ENCODE data around the gene GPRIN1.
"Not testable (repeated sequence)": the region's sequence is repeated elsewhere in the genome, so short reads cannot be mapped to it uniquely, and the experiment has no call there.

Gene GPRIN1

DNA sequence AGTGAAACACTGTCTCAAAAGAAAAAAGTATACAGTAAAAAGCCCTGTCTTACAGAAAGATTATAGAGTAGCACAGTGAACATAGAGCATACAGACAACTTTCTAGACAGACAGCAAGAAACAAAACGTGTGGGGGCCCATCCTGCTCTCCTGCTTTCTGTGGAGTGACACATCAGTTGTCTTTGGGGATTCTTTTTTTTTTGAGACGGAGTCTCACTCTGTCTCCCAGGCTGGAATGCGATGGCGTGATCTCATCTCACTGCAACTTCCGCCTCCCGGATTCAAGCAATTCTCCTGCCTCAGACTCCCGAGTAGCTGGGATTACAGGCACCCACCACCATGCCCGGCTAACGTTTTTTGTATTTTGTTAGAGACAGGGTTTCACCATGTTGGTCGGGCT, 46.0 kb downstream of the GPRIN1 start:
- no peak for DNase-seq

DNA sequence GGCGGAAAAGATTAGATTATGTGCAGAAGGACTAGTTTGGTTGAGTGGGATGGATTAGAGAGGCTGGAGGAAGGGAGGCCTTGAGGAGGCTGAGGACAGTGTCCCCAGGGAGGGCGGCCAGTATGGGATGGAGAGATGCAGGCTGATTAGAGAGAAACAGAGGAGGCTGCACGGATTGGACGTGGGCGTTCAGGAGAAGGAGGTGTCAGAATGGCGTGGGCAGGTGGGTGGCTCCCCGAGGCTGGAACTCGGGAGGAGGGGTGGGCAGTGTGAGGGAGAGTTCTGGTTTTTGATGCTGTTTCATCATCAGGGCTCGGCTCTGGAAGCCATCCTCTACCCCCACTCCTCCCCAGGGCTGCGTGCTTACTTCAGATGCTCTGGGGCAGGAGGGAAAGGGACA, 47.8 kb downstream of the GPRIN1 start:
- no peak for DNase-seq

DNA sequence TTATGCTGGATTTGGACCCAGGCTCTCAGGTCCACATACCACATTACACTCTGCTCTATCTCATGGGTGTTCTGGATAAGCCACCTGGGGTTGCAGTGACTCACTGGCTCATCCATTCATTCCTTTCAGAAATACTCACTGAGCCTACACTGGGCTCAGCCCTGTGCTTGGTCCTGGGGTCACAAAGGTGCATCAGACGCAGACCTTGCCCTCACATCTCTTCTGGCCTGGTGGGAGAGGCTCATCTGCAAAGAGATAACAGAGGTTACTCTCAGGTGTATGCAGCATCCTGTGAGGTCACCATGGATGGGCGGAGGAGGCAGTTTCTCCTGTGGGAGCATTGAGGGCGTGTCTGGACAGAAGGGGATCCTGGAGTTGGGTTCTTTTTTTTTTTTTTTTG, 48.7 kb downstream of the GPRIN1 start:
- DNase-seq: no peak

DNA sequence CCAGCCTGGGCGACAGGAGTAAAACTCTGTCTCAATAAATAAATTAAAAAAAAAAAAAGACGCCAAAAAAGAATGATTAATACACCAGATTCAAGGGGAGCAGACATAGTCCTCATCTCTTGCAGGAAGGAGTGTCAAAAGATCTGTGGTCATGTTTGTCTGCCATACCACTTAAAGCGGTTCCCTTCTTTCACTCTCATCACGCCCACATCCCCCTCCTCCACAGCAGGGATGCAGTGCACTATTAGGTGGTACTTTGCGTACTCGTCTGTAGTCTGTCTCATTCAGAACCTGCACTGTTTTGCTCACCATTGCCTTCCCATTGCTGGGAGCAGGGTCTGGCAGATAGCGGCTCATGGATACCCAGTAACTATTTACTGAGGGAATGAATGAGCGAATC, 49.6 kb downstream of the GPRIN1 start:
- DNase-seq: no peak

DNA sequence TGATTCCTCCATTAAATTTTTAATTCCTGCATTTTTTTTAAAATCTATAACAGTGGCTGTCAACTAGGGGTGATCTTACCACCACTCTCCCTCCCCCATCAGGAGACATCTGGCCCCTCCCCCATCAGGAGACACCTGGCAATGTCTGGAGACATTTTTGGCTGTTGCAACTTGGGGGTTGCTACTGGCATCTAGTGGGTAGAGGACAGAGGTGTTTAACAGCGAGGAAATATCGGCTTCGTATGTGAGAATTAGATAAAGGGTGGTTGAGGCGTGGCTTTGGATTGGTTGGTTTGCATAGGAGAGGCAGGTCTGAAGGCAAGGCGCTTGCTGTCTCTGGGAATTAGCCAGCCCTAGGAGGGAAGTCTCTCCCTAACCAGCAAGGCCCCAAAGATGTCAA, 50.3 kb downstream of the GPRIN1 start:
- DNase-seq: no peak

DNA sequence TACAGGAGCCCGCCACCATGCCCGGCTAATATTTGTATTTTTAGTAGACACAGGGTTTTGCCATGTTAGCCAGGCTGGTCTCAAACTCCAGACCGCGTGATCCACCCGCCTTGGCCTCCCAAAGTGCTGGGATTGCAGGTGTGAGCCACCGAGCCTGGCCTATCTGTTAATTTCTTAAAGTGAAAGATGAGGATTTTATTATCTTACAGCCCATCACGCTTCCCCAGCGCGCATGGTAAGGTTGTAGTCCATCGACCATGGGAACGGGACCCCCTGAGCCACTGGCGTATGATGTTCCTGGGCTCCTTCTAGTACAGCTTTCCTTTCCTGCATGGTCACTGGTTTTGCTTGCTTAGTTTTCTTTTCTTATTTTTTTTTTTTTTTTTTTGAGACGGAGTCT, 52.1 kb downstream of the GPRIN1 start:
- DNase-seq: no peak

DNA sequence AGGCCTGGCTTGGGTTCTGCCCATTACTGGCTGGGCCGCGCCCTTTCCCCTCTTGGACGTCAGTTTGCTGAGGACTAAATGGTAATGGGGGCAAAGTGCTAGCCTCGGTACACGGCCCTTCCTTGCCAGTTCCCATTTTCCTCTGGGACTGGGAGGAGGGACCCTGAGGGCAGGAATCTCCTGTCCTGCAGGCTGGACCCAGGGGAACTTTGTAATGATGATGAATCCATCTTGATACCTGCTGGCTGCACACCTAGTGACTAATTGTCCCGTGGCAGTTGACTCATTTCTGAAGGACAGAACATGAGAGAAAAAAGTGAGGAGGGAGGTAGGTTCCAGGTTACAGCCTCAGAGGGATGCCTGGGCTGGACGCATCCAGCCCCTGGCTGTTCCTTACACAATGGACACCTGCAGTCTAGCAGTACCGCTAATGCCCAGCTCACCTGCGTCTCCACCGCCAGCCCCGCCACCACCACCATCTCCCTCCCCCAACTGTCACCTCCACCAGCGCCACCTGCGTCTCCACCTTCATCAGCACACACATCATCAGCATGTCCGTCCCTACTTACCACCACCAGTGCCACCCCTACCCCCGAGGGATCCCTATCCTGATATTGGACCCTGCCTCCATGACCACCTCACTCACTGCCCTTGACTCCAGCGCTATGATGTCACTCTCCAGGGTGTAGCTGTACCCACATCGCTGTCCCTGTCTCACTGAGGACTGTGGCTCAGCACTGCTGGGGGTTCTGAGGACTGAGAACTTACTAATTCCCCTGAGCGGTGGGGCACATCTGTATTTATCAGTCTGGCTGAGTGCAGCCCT, 56.5 kb downstream of the GPRIN1 start:
- DNase-seq: no peak

DNA sequence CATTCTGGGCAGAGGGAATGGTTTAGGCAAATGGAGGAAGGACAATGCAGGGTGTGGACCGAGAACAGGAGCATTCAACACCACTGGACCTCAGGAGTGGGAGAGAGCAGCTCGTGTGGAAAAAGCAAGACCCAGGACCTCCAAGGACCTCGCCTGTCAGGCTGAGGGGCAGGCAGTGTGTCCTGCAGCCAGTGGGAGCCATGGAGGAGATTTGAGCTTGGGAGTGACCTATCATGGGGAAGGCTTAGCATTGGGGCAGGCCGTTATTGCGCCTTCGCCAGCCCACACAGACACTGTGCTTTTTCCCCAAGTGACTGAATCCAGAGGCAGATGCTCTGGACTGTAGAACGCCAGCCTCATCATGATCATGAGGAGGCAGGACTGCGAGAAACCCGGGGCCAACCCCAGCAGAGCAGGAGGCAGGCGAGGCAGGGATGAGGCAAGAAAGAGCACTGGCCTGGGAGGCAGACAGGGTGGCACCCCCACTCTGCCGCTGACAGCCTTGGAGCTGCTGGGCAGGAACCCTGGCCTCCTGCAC, 57.6 kb downstream of the GPRIN1 start:
- DNase-seq: no peak

DNA sequence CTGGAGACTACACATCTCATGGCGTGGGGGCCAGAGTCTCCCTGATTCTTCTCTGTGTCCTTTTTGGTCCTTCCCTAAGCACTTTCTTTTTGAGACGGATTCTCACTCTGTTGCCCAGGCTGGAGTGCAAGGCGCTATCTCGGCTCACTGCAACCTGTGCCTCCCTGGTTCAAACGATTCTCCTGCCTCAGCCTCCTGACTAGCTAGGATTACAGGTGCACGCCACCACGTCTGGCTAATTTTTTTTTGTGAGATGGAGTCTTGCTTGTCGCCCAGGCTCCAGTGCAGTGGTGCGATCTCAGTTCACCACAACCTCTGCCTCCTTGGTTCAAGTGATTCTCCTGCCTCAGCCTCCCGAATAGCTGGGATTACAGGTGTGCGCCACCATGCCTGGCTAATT, 59.0 kb downstream of the GPRIN1 start:
- not testable (repeated sequence) for DNase-seq

DNA sequence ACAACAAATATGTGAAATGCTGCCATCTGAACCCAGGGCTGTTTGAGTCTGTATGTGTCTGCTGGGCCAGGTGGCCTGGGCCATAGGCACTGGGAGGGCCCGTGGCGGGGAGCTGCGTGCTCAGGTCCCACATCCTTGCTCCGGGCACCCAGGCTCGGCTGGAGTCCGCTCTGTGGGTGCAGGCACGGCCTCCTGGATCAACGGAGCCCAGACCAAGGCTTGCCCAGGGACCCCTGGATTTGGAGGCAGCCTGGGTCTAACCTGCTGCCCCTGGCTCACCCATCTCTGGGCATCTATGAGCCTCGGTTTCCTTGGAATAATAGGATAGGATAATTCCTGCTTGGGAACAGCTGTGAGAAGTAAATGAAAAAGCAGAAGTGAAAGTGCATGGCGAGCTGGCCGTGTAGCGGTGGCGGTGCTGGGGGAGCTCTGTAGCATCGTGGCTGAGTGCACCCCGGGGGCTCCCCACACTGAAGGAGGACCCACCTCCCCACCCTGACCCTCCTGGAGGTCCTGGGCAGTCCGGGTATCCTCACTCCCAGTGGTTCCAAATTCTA, 59.6 kb downstream of the GPRIN1 start:
- DNase-seq: no peak

DNA sequence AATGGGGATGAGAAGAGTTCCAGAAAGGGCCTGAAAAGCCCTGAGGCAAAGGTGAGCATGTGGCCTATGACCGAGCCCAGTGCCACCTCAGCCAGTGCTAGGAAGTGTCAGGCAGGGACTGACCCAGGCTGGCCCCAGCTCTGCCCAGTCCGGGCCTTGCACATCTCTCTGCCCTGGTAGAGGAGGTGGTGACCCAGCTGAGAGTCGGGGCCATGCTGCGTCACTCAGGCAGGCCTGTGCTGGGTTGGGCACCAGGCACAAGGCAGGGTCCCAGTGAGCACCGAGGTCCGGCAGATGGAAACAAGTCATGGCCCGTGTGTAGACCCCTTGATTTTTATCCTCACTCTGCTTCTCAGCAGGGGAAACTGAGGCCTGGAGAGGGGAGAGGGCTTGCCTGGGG, 60.1 kb downstream of the GPRIN1 start:
- DNase-seq: no peak

DNA sequence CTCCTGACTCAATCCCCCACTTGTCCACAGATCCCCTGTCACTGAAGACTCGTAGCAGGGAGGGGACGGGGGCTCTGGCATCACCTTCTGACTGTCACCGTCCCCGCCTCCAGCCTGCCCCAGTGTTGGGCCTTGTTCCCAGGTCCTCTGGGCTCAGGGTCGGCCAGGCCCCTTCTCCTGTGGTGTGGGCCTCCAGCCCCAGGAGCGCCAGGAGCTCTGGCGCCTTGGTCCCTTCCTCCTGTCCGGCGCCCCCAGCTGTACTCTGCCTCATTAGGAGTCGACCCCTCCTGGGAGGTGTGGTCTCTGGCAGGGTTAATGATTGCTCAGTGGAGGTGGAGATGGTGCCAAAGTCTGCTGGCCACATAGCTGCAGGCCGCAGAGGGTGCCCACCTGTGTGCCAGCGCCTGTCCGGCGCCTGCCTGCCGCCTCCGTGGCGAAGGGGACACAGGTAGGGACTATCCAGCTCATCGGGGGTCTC, 61.0 kb downstream of the GPRIN1 start, which contains the start of gene CDHR2:
Gene CDHR2 (plus strand): TSS at position 376 of the 478 bp plus-strand sequence. CDS start 16,011 bp downstream, outside the sequence.
- no peak for DNase-seq

DNA sequence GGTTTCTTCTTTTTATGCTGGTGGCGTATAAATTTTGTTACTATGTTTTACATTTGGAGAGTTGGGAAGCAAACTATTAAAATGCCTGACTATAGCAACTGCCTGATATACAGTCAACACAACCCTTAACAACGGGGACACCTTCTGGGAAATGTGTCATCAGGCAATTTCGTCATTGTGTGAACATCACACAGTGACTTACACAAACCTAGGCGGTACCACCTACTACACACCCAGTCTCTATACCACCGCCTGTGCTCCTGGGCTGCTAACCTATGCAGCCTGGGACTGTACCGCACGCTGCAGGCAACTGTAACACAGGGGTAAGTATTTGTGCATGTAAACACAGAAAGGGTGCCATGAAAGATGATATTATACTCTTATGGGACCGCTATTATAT, 62.2 kb downstream of the GPRIN1 start:
- DNase-seq: no peak
